ENCODE results near the gene ZC3H18.

- TF ChIP-seq, protein P1, sequence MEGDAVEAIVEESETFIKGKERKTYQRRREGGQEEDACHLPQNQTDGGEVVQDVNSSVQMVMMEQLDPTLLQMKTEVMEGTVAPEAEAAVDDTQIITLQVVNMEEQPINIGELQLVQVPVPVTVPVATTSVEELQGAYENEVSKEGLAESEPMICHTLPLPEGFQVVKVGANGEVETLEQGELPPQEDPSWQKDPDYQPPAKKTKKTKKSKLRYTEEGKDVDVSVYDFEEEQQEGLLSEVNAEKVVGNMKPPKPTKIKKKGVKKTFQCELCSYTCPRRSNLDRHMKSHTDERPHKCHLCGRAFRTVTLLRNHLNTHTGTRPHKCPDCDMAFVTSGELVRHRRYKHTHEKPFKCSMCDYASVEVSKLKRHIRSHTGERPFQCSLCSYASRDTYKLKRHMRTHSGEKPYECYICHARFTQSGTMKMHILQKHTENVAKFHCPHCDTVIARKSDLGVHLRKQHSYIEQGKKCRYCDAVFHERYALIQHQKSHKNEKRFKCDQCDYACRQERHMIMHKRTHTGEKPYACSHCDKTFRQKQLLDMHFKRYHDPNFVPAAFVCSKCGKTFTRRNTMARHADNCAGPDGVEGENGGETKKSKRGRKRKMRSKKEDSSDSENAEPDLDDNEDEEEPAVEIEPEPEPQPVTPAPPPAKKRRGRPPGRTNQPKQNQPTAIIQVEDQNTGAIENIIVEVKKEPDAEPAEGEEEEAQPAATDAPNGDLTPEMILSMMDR (IDR thresholded peaks at IDR 0.05) = peak in 5 of 7 experiments; percentile 80 to 93 (median 91)
- TF ChIP-seq POLR2A (IDR thresholded peaks at IDR 0.05) (no peak), POLR2AphosphoS5 (IDR thresholded peaks at IDR 0.05) (peak in 1 of 3 donors; percentile 61), EP300 (IDR thresholded peaks at IDR 0.05) (no peak)
Observed at GRCh38 chr16:88527186-88527936, 42.8 kb upstream of the ZC3H18 start.

All from stomach (tissue), 4 donors.